ENCODE measurements around the gene CMTM6.
A peak's percentile ranks its signal among the peaks of the same experiment; 100 is the strongest.

Gene CMTM6

GRCh38 chr3:32502118-32502945 lies at the start of gene CMTM6:
CMTM6 (minus strand) TSS chr3:32502852; CDS start chr3:32502745, 107 bp downstream.
- DNase-seq (ENCODE audit: extremely low read depth, low read depth) = peak; percentile 38
- TF ChIP-seq CTCF (IDR thresholded peaks at IDR 0.05; ENCODE audit: low read depth, low read length) = no peak

GRCh38 chr3:32552013-32552412 lies 49.4 kb upstream of the CMTM6 start:
- TF ChIP-seq CTCF (IDR thresholded peaks at IDR 0.05; ENCODE audit: low read depth, low read length) = no peak
- DNase-seq (ENCODE audit: extremely low read depth, low read depth) = no peak

GRCh38 chr3:32551496-32551895 lies 48.8 kb upstream of the CMTM6 start:
- DNase-seq (ENCODE audit: extremely low read depth, low read depth) = no peak
- TF ChIP-seq CTCF (IDR thresholded peaks at IDR 0.05; ENCODE audit: low read depth, low read length) = no peak

GRCh38 chr3:32551087-32551486 lies 48.4 kb upstream of the CMTM6 start:
- no peak for DNase-seq (ENCODE audit: extremely low read depth, low read depth)
- TF ChIP-seq CTCF (IDR thresholded peaks at IDR 0.05; ENCODE audit: low read depth, low read length) = no peak

- TF ChIP-seq CTCF (IDR thresholded peaks at IDR 0.05; ENCODE audit: low read depth, low read length) = no peak
- no peak for DNase-seq (ENCODE audit: extremely low read depth, low read depth)
Observed at GRCh38 chr3:32545305-32545704, 42.7 kb upstream of the CMTM6 start.

- TF ChIP-seq CTCF (IDR thresholded peaks at IDR 0.05; ENCODE audit: low read depth, low read length) = no peak
- no peak for DNase-seq (ENCODE audit: extremely low read depth, low read depth)
Observed at GRCh38 chr3:32544894-32545293, 42.2 kb upstream of the CMTM6 start.

GRCh38 chr3:32542807-32543206 lies 40.2 kb upstream of the CMTM6 start:
- no peak for TF ChIP-seq CTCF (IDR thresholded peaks at IDR 0.05; ENCODE audit: low read depth, low read length)
- no peak for DNase-seq (ENCODE audit: extremely low read depth, low read depth)
